H1 (cell line): ENCODE measurements around the gene LYPD6B. TPM values are rescaled to one million over a fixed set of nuclear protein-coding genes. Genes with fewer than 3 reads are reported as not detected.
"Not testable (repeated sequence)": the region's sequence is repeated elsewhere in the genome, so short reads cannot be mapped to it uniquely, and the experiment has no call there.

ENCODE experiments used
- CTCF ChIA-PET: fragments of 300-600 bp; sonication (Branson Sonifier 250); formaldehyde crosslinking; loops from one replicate; lab custom pipeline; 2021; ENCODE audit not compliant: partially characterized antibody; lab: Charles Lee
- POLR2A ChIA-PET: fragments of 300-600 bp; sonication (Branson Sonifier 250); formaldehyde crosslinking; loops from one replicate; lab custom pipeline; 2021; ENCODE audit warnings: inconsistent platforms; ENCODE audit not compliant: partially characterized antibody; lab: Charles Lee
- DNase-seq, 2 experiments: peaks; one replicate each; pipeline versions ENCODE4 v3.0.0 to v3.0.0-alpha.2; 2010 to 2022; ENCODE audit warnings: low spot score in 2 of 2, low read depth in 1 of 2, mixed read lengths in 1 of 2
- FAIRE-seq: peaks from 2 replicates; lab custom pipeline; 2011; peaks lifted over from hg19 to GRCh38; lab: Jason Lieb, UNC
- H2AFZ ChIP-seq: 2 replicates; pipeline ENCODE4 v1.8.1; 2012; ENCODE audit warnings: low read length, inconsistent platforms
- H2AK5ac ChIP-seq: 2 replicates; pipeline ENCODE4 v1.6.1; 2013; ENCODE audit warnings: low read depth, low read length
- H2BK120ac ChIP-seq: replicated peaks from 2 replicates; pipeline ENCODE3; 2013; ENCODE audit warnings: low read depth, low read length, inconsistent platforms
- H2BK12ac ChIP-seq: 2 replicates; pipeline ENCODE4 v1.6.1; 2013; ENCODE audit warnings: low read depth, low read length
- H2BK15ac ChIP-seq: 2 replicates; pipeline ENCODE4 v1.6.1; 2013; ENCODE audit warnings: low read length
- H2BK20ac ChIP-seq: 2 replicates; pipeline ENCODE4 v1.6.1; 2013; ENCODE audit warnings: low read length
- H2BK5ac ChIP-seq: 2 replicates; pipeline ENCODE4 v1.6.1; 2013; ENCODE audit warnings: low read depth, low read length
- H3K14ac ChIP-seq: 2 replicates; pipeline ENCODE4 v1.6.1; 2013; ENCODE audit warnings: inconsistent platforms; ENCODE audit not compliant: insufficient read length
- H3K18ac ChIP-seq: 2 replicates; pipeline ENCODE4 v1.6.1; 2013; ENCODE audit warnings: low read length; ENCODE audit errors: extremely low read depth
- H3K23ac ChIP-seq: 2 replicates; pipeline ENCODE4 v1.6.1; 2013; ENCODE audit warnings: inconsistent platforms; ENCODE audit not compliant: insufficient read length
- H3K23me2 ChIP-seq: 2 replicates; pipeline ENCODE4 v1.6.1; 2013; ENCODE audit warnings: low read depth, low read length
- H3K27ac ChIP-seq: 2 replicates; pipeline ENCODE4 v1.6.1; 2011; ENCODE audit warnings: low read depth, low read length, inconsistent platforms
- H3K27me3 ChIP-seq, 4 experiments: replicated peaks in 1 of 4; 1 replicate in 1 of 4; 2 replicates in 3 of 4; pipeline versions ENCODE4 v1.6.1 to v1.8.1; 2011 to 2013; ENCODE audit warnings: low read length in 3 of 4, mild to moderate bottlenecking in 3 of 4, inconsistent platforms in 2 of 4, mixed read lengths in 2 of 4, moderate library complexity in 1 of 4; ENCODE audit not compliant: control insufficient read depth in 3 of 4, insufficient read depth in 3 of 4; ENCODE audit errors: extremely low read depth in 1 of 4
- H3K36me3 ChIP-seq, 4 experiments: 2 replicates each; pipeline versions ENCODE4 v1.6.1 to v1.8.1; 2011 to 2013; ENCODE audit warnings: mild to moderate bottlenecking in 4 of 4, low read length in 3 of 4, moderate library complexity in 2 of 4, control low read depth in 1 of 4, inconsistent platforms in 1 of 4; ENCODE audit not compliant: insufficient read depth in 4 of 4, control insufficient read depth in 2 of 4
- H3K4ac ChIP-seq: replicated peaks from 2 replicates; pipeline ENCODE3; 2013; ENCODE audit warnings: low read length, low read depth, mixed read lengths, inconsistent platforms; ENCODE audit not compliant: insufficient read length
- H3K4me1 ChIP-seq, 4 experiments: replicated peaks in 1 of 4; 1 replicate in 1 of 4; 2 replicates in 3 of 4; pipeline versions ENCODE4 v1.6.1 to v1.8.1; 2011 to 2013; ENCODE audit warnings: low read length in 3 of 4, inconsistent platforms in 2 of 4, mixed read lengths in 1 of 4; ENCODE audit not compliant: insufficient read depth in 4 of 4, control insufficient read depth in 3 of 4
- H3K4me2 ChIP-seq, 2 experiments: 2 replicates each; pipeline versions ENCODE4 v1.6.1 to v1.8.1; 2011 to 2013; ENCODE audit warnings: low read depth in 2 of 2, low read length in 2 of 2, control low read depth in 1 of 2, inconsistent platforms in 1 of 2, mild to moderate bottlenecking in 1 of 2; ENCODE audit not compliant: insufficient read depth in 1 of 2
- H3K4me3 ChIP-seq, 4 experiments: fragments of 200-600, 300-600 bp in 1 of 4; sonication (generic), shearing (Covaris generic), sonication (Bioruptor Twin) in 1 of 4; 2 replicates each; pipeline versions ENCODE4 v1.5.1 to v1.8.1; 2011 to 2016; ENCODE audit warnings: low read length in 4 of 4, low read depth in 3 of 4, control low read depth in 2 of 4, inconsistent platforms in 2 of 4, mild to moderate bottlenecking in 2 of 4, mixed read lengths in 1 of 4, moderate library complexity in 1 of 4; ENCODE audit not compliant: insufficient read depth in 2 of 4; ENCODE audit errors: extremely low read depth in 1 of 4
- H3K56ac ChIP-seq: replicated peaks from 2 replicates; pipeline ENCODE3; 2013; ENCODE audit warnings: low read depth, mild to moderate bottlenecking, mixed read lengths, low read length, inconsistent platforms; ENCODE audit not compliant: insufficient read length
- H3K79me1 ChIP-seq: 2 replicates; pipeline ENCODE4 v1.6.1; 2013; ENCODE audit warnings: low read depth, low read length, control low read depth
- H3K79me2 ChIP-seq, 2 experiments: 2 replicates each; pipeline versions ENCODE4 v1.6.1 to v1.8.1; 2012 to 2013; ENCODE audit warnings: low read length in 2 of 2, mild to moderate bottlenecking in 2 of 2, inconsistent platforms in 1 of 2; ENCODE audit not compliant: insufficient read depth in 2 of 2, control insufficient read depth in 1 of 2
- H3K9ac ChIP-seq, 4 experiments: replicated peaks in 1 of 4; 1 replicate in 1 of 4; 2 replicates in 3 of 4; pipeline versions ENCODE4 v1.6.1 to v1.8.1; 2011 to 2013; ENCODE audit warnings: low read depth in 3 of 4, low read length in 3 of 4, control low read depth in 2 of 4, mild to moderate bottlenecking in 2 of 4, moderate library complexity in 2 of 4, inconsistent platforms in 1 of 4; ENCODE audit errors: extremely low read depth in 1 of 4
- H3K9me3 ChIP-seq, 2 experiments: 2 replicates each; pipeline versions ENCODE4 v1.6.1 to v1.8.1; 2012 to 2013; ENCODE audit warnings: mild to moderate bottlenecking in 2 of 2, moderate library complexity in 2 of 2, control low read depth in 1 of 2, inconsistent platforms in 1 of 2, low read depth in 1 of 2, low read length in 1 of 2, mixed read lengths in 1 of 2; ENCODE audit not compliant: insufficient read depth in 2 of 2
- H4K20me1 ChIP-seq, 2 experiments: replicated peaks in 1 of 2; 2 replicates each; pipeline versions ENCODE3 to v1.8.1; 2011 to 2013; ENCODE audit warnings: inconsistent platforms in 2 of 2, low read length in 2 of 2, mild to moderate bottlenecking in 1 of 2; ENCODE audit not compliant: insufficient read depth in 2 of 2, control insufficient read depth in 1 of 2
- H4K5ac ChIP-seq: 2 replicates; pipeline ENCODE4 v1.6.1; 2013; ENCODE audit warnings: low read length, low read depth, mixed read lengths, inconsistent platforms; ENCODE audit not compliant: insufficient read length
- H4K8ac ChIP-seq: 2 replicates; pipeline ENCODE4 v1.8.0; 2013; ENCODE audit warnings: mild to moderate bottlenecking, moderate library complexity, low read length, inconsistent platforms; ENCODE audit not compliant: insufficient read depth; ENCODE audit errors: extremely low read depth
- H4K91ac ChIP-seq: replicated peaks from 2 replicates; pipeline ENCODE3; 2013; ENCODE audit warnings: low read length, mixed read lengths, inconsistent platforms; ENCODE audit not compliant: insufficient read length
- RAD21 ChIP-seq, 2 experiments: IDR thresholded peaks in 1 of 2; conservative IDR thresholded peaks in 1 of 2; 2 replicates each; pipeline ENCODE4 v1.6.1; 2011; ENCODE audit warnings: low read depth in 2 of 2, low read length in 2 of 2, improper control_type of control experiment in 1 of 2, inconsistent platforms in 1 of 2, mild to moderate bottlenecking in 1 of 2, moderate library complexity in 1 of 2
- WGBS, 2 experiments: shearing (Covaris generic) in 1 of 2; methylation state at CpG; one replicate each; pipeline versions ENCODE4 v1.1.6 to v1.1.7; 2013 to 2015; ENCODE audit warnings: low lambda C conversion rate in 2 of 2, mixed read lengths in 2 of 2, inconsistent platforms in 1 of 2, low coverage in 1 of 2, missing lambda C conversion rate in 1 of 2; ENCODE audit not compliant: insufficient replicate concordance in 2 of 2, insufficient coverage in 1 of 2, insufficient read length in 1 of 2; ENCODE audit errors: extremely low coverage in 1 of 2, missing lambda C conversion rate in 1 of 2; 5-methylcytosine and 5-hydroxymethylcytosine counted together
- polyA plus RNA-seq, 7 experiments: library from polyadenylated mRNA; depleted of rRNA in 3 of 7; stranded (reverse) in 5 of 7; unstranded in 2 of 7; fragments of >200 nt in 5 of 7; fragments of 200-250 nt in 2 of 7; gene quantifications; 1 replicate in 5 of 7; 2 replicates in 1 of 7; 4 replicates in 1 of 7; pipeline versions ENCODE4 v1.2.1 to v1.2.3, GENCODE V29; 2011 to 2013; ENCODE audit warnings: missing spikeins in 2 of 7, mixed read lengths in 2 of 7
- total RNA-seq: library from RNA; stranded (reverse); fragmentation: NEBNext Ultra II Directional; extraction: Animal tissue kit (Norgen Biotek cat#: 25700); gene quantifications from 2 replicates; pipeline ENCODE4 v1.2.1, GENCODE V29; 2021

The LYPD6B gene
- total and polyA plus RNA-seq, 2 of the 8 experiments (the other 6 are each of a cell fraction or from before 2014, with no cell fraction given), result 2.2 to 3.5 TPM

DNA sequence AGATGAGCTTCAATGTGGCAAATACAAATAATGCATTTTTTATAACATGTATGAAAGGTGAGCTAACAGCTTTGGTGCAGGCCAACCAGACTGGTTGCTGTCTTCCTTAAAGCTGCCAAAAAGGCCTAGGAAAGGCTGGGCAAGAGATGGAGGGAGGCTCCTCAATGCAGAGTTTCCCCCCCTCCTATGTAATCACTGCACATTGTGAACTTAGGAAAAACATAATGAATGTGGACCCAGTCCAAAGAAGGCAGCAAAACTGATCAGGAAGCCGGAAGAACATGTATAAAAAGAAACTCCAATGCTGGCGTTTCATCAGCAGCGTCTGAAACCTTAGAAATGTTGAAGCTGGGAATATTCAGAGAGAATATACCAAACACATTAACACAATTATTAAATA is 207.7 kb downstream of the LYPD6B start (continued):
- TF ChIP-seq RAD21 (IDR thresholded peaks at IDR 0.05 in 1 of 2, conservative IDR thresholded peaks at IDR 0.05 in 1 of 2; ENCODE audit: low read depth in 2 of 2, low read length in 2 of 2), result no peak

DNA sequence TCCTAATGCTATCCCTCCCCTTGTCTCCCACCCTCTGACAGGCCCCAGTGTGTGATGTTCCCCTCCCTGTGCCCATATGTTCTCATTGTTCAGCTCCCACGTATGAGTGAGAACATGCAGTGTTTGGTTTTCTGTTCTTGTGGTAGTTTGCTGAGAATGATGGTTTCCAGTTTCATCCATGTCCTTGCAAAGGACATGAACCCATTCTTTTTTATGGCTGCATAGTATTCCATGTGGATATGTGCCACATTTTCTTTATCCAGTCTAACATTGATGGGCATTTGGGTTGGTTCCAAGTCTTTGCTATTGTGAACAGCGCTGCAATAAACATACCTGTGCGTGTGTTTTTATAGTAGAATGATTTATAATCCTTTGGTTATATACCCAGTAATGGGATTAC is 212.9 kb downstream of the LYPD6B start:
- H3K79me2 ChIP-seq, H4K5ac ChIP-seq, H3K27ac ChIP-seq, H4K8ac ChIP-seq, POLR2A ChIA-PET, H2BK12ac ChIP-seq, H3K4me2 ChIP-seq, H2BK20ac ChIP-seq, H2BK5ac ChIP-seq, H3K27me3 ChIP-seq, H3K14ac ChIP-seq, H3K4ac ChIP-seq, H3K9me3 ChIP-seq, CTCF ChIA-PET, H3K23me2 ChIP-seq, H4K91ac ChIP-seq, H3K9ac ChIP-seq, FAIRE-seq, H2BK120ac ChIP-seq, DNase-seq, H3K36me3 ChIP-seq, H3K4me1 ChIP-seq, H3K79me1 ChIP-seq, H2BK15ac ChIP-seq, H4K20me1 ChIP-seq, H2AK5ac ChIP-seq, H3K4me3 ChIP-seq, H3K18ac ChIP-seq, H2AFZ ChIP-seq, H3K56ac ChIP-seq, H3K23ac ChIP-seq: not testable (repeated sequence)
- 86% methylated on average over 3 of the region's 3 CpGs; no CpG with 5 or more reads in 1 of the 2 experiments for WGBS, 2 experiments
